ENCODE measurements around the gene TRPV6.

TRPV6 gene

DNA sequence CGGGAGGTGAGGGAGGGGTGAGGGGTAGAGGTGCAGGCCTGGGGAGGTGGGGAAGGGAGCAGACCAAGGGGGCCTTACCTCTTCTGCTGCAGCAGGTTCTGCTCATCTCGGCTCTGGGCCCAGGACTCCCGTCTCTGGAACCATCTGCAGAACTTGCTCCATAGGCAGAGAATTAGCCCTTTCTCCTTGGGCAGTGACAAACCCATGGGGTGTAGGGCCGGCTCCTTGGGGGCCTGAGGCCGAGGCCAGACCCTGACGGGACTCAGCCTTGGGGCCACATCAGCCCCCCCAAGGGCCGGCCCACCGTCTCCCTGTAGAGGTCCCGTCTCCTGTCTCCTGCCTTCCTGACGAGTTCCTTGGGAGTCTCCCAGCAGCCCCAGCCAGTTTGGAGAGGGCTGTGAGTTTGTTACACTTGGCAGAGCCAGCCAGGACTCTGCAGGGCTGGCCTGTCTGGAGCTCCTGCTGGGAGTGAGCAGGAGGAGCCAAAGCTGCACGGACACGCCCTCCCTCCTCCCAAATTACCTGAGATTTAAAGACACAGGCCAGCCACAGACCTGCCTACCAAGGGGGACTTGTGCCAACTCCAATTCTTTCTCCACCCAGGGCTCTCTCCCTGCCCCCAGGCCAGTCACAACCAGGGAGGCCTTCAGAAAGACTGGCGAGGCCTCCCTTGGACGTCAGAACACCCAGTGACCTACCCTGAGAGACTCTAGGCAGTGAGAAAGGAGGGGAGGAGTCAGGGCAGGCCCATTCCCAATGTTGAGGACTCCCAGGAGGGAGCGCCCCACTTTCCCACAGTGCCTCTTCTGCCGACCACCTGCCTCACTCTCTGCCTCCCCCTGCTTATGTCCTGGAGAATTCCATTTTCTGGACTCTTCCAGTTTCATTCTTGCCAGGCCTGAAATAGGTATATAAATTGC, at the start of gene TRPV6:
TRPV6 (minus strand) TSS at position 435 of the 920 bp plus-strand sequence.
- no peak for DNase-seq (ENCODE audit: low read depth in 3 of 3)

DNA sequence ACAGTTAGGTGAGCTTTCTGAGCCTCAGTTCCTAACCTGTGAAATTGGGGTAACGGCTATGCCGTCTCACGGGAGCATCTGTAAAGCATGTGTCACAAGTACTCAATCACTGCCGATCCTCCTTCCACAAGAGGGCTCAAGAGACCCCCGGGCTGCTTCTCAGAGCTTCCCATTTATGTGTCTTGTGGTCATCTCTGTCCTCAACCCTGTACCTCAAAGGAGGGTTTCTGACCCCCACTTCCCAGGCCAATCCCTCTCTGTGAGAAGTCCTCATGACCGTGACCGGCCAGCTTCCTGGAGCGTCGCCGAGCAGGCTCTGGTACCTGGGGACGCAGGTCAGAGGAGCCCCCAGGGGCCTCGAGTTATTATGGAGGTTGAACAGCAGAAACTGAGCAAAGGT, 48.5 kb upstream of the TRPV6 start:
- no peak for DNase-seq (ENCODE audit: low read depth in 3 of 3)

DNA sequence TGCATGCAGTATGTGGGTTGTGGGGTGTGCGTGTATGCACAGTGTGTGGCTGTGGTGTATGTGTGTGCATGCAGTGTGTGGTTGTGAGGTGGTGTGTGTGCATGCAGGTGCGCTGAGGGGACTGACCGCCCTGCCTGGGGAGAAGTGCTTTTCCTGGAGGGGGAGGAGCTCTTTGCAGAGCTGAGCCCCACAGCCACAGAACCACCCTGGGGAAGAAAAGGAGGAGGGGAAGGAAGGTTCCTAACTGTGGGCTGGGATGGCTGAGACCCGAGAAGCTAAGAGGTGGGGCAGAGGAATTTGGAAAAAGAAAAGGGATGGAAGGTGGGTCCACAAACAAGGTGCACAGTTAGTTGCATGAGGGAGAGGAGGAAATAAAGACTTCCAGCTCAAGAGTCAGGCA, 48.1 kb upstream of the TRPV6 start, which contains the start of gene TRPV5:
TRPV5 (minus strand) TSS at position 123 of the 400 bp plus-strand sequence. CDS start 287 bp downstream, outside the sequence.
- DNase-seq (ENCODE audit: low read depth in 3 of 3): no peak

DNA sequence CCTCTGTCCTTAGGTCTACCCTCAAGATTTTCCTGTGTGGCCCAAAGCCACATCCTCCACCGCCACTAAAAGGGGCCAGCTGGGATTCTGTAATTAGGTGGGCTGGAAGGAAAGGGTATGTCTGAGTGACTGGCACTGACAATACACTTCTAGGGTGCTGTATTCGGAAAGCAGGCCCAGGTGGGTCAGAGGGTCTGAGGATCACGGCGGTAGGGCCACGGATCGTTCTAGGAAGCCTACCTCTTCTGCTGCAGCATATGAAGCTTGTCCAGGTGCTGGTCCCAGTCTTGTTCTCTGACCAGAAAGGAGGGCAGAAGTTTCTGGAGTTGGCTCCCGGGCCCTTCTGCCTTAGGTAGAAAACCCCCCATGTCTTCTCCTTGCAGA, 47.5 kb upstream of the TRPV6 start:
- DNase-seq (ENCODE audit: low read depth in 3 of 3): no peak

DNA sequence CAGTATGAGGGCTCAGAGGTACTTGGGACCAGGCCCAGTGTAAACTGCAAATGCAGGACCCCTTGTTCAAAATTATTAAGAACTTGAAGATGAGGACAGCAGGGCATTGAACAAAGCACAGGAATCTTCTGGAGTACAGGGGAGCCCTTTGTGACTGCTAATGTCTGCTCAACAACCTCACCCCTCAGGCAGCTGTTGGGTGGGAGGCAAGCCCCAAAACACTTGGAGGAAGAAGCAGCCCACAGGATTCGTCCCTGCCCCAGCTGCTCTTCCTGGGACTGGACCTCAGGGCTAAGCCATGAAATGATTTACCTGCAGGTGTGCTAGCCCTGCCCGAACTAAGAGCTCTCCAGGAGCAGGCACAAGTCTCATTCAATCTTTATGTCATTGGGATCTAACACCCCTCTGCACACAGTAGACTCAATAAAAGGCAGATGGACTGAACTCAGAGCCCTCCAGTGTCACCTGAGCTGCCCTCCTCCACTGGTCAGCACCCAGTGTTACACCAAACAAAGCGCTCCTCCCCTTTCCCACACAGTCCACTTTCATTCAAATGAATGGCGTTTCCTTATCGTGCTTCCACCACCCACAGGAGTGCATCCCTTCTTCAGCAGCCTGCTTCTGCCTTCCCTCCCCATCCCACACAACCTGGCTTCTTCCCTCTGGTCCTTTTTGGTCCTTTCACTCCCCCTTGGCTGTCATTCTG, 47.0 kb upstream of the TRPV6 start:
- DNase-seq (ENCODE audit: low read depth in 3 of 3): no peak

DNA sequence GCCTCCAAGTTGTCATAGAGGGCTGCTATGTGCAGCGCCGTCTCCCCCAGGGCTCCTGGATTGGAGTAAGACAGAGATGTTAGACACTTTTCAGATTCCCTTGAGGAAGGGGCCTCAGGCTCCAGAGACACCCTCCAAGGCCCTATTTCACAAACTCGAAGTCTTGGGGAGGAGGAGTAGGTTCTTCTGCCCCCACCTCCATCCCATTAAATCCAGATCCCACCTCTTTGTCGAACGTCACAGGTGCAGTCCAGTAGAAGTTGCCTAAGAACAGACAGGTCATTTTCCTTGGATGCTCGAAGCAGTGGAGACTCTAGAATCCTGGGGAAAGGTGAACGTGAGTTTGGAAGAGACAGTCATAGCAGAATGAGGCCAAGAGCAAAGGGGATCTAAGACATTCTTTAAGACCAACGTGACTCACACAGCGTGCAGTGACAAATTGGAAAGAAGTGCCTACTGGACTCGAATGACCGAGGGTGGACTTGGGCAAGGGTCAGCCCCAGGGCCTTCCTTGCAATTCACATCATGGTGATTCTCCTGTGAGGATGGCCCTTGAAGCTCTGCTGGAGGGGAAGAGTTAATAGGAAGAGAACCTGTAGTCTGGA, 44.7 kb upstream of the TRPV6 start:
- DNase-seq (ENCODE audit: low read depth in 3 of 3): no peak

DNA sequence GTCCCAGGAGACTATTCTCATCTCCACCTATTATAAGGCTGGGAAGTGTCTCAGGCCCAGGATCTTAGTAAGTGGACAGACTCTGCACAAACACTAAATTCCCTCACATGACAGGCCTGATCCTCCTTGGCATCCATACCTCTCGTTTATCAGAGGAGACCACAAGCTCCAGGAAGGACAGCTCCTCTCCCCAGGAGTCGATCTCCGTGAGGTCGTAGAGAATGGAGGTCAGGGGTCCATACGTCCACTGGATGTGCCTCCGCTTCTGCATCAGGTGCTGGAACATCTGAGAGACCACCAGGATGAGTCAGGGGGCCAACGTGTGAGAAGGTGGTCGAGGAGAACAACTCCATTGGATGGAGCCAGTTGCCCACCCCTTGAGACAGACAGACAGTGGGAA, 42.4 kb upstream of the TRPV6 start:
- DNase-seq (ENCODE audit: low read depth in 3 of 3): no peak

DNA sequence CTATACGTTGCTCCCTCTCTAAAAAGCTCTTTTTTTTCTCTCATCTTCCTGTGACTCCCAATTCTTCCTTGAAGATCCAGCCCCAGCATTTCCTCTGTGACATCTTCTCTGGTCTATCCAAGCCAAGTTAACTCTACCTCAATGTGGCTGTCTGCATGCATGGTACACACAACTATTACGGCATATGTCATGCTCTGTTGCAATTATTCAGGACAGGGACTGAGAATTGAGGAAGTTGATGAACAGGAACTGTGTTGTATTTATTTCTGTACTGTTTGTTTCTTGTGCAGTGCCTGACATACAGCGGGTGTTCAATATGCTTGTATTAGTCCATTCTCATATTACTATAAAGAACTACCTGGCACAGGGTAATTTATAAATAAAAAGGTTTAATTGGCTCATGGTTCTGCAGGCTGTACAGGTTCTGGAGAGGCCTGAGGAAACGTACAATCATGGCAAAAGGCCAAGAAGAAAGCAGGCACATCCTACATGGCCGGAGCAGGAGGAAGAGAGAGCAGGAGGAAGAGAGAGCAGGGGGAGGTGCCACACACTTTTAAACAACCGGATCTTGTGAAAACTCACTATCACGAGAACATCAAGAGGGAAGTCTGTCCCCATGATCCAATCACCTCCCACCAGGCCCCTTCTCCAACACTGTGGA, 41.7 kb upstream of the TRPV6 start:
- no peak for DNase-seq (ENCODE audit: low read depth in 3 of 3)

DNA sequence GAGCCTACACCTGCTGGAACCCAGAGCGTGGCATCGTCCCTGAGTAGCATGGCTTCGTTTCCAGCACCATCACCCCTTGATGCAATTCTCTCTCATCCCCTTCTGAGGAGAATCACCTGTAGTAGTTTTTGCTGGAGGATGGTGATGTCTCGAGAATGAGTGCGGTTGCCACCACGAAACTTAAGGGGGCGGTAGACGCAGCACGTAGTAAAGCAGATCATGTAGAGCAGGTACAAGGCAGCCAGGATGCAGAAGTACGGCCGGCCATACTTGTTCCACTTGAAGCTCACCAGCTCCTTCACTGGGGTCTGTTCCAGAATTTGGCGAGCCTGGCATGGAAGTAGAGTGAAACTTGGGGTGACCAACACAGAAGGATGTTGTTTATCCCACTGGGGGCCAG, 39.9 kb upstream of the TRPV6 start:
- no peak for DNase-seq (ENCODE audit: low read depth in 3 of 3)

DNA sequence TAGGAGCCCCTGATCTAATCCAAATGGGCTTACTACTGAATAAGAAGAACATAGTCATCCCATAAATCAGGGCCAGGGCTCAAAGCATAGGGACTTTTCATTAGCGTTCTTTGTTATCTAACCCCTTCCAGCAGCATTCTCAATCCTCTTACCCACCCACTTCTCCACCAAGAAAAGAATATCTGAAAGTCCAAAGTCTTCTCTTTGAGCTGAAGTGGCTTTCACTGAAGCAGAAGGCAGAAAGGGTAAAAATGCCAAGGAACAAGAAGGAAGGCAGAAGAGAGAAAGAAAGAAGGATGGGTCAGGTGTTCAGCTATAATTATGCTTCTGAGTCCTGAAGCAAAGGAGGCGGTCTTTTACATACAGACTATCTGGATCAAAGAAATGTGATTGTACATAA, 37.8 kb upstream of the TRPV6 start:
- no peak for DNase-seq (ENCODE audit: low read depth in 3 of 3)

DNA sequence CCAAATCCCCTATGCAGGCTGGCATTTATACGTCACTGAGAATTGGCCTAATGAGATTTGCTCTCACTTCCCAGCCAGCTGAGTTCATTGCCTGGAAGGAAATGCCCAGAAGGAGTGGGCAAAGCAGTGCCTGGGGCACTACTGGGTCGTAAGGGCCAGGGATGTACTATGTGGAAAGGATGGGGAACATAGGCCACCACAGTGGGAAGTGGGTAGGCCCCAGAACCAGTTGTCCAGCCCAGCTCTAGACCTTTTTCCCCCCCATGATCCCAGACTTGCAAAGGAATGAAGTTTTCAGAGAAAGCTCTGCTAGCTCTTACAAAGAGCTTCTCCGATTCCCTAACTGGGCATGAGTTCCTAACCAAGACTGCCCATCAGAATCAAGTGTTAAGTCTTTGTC, 34.1 kb upstream of the TRPV6 start:
- no peak for DNase-seq (ENCODE audit: low read depth in 3 of 3)

DNA sequence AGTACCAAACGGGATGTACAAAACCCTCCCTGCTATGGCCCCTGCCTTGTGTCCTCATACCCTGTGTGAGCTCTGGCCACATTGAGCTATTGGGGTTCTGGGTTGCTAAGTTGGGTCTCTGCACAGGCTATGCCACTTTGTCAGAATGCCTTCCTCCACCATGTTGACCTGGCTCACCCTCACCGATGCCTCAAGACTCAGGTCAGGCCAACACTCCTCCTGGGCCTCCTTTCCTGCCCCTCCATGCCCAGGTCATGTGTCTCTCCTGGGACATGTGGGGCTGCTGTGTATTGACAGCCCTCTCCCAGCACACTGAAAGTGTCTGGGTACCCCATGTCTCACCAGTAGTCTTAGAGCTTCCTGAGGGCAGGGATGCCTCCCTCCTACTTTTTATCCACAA, 33.4 kb upstream of the TRPV6 start:
- DNase-seq (ENCODE audit: low read depth in 3 of 3): no peak

DNA sequence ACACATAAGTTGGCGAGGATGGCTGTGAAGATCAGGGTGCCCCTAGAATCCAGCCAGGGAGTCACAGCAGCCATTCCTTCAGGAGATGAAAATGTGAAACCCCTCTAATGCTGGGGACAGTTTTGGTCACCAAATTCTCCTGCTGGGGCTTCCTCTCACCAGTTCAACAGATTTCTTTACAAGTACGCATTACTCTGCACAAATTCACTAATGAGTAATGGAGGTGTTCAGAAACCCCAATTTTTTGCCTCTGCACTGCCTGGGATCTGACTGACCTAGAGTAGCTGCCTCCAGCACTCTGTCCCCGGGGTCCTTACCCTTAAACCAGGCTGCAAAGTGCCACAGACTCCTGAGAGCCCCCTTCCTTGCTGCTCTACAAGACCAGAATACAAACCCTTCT, 31.9 kb upstream of the TRPV6 start:
- no peak for DNase-seq (ENCODE audit: low read depth in 3 of 3)

DNA sequence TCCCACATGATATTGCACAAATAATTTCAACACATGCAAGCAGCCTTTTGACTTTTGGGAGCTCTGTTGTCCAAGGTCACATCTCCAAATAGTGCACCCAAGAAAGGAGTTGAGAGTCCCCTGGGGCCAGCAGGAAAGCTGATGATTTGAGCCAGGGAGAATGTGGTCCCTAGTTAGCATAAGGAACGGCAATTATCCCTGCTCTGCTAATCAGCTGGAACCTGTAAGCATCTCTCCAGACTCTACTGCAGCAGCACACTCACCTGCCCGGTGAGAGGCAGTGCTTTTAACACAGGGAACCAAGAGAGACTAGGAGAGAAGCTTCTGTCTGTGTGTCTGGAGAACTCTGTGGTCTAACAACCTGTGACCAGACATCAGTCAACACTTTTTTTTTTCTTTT, 31.0 kb upstream of the TRPV6 start:
- no peak for DNase-seq (ENCODE audit: low read depth in 3 of 3)

DNA sequence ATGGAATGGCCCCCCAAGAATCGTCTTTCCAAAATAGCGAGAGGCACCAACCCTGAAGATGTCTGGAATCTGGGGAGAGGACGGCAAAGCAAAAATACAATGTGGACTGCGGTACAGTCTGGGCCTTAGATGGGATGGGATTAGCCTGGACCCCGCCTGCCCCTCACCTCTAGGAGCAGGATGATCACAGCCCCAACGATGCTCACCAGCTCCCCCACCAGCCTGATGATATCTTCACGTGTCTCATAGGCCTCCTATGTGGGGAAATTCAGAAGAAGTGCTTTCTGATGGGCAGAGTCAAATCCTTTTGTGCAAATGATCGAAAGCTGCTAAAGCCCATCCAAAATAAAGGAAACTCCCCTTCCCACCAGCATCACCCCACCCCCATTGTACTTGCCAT, 29.8 kb upstream of the TRPV6 start:
- no peak for DNase-seq (ENCODE audit: low read depth in 3 of 3)

DNA sequence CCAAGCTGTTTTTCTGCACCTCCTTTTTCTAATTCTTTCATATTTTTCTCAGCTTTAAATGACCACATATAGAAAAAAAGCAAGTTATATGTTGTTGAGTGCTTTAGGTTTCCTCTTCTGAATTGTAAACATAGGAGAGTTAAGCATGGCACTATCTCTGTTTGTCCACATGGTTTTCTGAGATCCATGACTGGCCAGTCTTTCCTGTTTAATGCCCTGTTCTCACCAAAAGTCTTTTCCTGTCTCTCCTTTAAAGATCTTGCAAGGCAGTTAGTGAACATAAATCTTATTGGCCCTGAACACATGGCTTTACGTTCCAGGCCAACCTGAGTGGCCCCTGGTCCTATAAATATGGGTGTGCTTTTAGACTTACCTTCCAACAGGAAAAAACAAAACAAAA, 28.6 kb upstream of the TRPV6 start:
- no peak for DNase-seq (ENCODE audit: low read depth in 3 of 3)

DNA sequence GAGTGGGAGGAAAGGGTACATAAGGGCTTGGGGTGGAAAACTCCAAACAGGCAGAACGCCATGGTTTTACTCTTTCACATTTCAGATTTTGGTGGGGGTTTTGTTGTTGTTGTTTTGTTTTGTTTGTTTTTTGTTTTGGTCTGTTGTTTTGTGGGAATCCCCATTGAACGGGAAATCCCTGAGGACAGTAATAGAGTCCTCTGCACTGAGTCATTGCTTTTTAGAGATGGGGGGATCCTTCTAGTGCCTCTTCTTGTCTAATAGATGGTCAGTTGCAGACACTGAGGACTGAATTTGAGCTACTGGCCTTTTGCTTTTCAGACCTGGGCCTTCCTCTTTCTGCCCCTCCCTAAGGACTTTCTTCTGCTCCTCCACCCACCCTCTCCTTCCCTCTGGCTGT, 28.0 kb upstream of the TRPV6 start:
- DNase-seq (ENCODE audit: low read depth in 3 of 3): no peak

DNA sequence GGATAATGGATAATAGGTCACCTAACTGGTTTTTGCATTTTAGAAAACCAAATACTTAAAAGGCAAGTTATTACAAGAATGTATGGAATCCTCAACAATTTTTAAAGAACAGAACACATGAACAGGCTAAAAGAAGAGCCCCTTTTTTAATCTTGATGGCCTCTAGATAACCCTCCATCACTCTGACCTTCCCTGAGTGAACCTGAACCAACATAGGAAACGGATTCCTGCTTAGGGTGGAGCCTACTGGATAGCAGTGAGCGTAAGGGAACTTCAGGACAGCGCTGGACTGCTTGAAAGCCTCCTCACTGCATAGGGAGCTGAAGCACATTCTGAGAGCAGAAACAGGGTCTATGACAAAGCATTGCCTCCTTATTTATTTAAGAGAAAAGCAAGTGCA, 27.5 kb upstream of the TRPV6 start:
- DNase-seq (ENCODE audit: low read depth in 3 of 3): no peak

DNA sequence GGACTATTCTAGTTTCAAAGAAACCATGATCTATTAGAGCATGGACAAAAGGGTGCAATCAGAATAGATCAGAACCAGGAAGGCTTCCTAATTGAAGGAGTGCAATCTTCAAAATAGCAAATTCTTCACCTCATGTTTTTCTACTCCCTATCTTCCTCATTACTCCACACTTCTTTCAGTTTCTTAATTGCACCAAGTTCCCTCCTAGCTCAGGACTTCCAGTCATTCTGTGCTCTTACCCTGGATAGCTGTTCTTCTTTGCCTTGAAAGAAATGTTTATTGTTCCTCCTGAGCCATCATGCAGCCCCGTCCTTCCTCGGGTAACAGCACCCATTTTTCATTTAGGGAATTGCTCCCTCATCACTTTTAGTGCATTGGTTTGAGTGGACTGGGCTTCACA, 24.9 kb upstream of the TRPV6 start:
- no peak for DNase-seq (ENCODE audit: low read depth in 3 of 3)

DNA sequence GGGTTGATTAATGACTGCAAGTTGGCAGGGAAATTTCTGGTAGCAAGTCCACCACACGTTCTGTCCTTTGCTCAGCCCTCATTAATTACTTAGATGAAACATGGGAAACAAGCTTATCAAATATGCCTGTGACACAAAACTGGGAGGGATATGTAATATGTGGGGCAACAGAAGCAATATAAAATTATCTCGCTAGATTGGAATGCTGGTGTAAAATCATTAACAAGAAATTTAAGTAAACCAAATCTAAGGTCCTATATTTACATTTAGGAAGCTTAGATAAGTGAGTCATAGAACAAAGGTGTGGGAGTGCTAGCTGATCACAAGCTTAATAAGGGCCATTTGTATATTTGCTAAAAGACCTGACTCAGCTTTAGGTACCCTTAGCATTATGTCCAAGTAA, 24.5 kb upstream of the TRPV6 start:
- no peak for DNase-seq (ENCODE audit: low read depth in 3 of 3)

DNA sequence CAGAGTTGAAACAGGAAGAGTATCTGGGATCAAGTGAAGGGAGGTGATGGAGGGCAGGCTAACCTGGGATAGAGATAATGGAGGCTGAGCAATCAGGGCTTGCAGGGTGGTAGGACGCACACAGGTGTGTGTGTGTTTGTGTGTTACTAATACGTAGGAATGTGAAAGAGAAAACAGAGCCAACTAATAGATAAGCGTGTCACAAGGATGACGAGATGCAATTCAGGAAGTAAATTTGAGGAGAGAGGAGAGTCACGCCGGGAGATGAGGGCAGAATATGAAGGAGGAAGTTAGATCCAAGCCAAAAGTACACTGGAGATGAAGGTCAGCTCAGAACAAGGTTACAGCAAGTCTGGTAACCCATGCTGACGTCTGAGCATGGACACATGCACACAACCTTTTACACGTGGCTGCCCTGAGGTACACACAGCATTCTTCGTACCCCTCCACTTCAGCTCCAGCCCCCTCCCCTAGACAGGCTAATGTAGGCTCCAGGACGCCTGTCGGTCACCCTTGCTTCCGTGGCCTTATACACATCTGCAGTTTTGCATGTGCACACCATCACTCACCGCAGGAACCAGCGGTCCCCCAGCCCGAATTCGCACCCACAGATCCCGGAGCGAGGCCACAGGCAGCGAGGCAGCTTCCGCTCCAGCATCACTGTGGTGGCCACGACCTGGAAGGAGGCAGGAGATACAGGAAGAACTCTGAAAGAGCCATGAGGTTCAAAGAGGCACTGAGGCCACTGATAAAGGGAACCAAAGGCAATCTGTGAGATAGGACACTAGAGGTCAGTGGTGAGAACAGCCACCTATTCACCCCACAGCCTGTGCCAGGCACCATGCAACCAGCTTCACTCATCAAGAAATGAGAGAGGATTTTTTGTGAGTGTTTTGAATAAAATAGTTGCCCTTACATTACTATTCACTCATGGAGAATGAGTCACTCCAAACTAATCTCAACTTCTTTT, 23.7 kb upstream of the TRPV6 start:
- no peak for DNase-seq (ENCODE audit: low read depth in 3 of 3)
